K562 (cell line): ENCODE data around the gene AARSD1.

Experiments used
- CSDE1 ChIP-seq, 2 experiments: fragments of 450-650 bp; IDR thresholded peaks; 2 replicates each; pipeline ENCODE4 v1.6.1; 2016; ENCODE audit warnings: mild to moderate bottlenecking in 1 of 2
- CXXC5 ChIP-seq: fragments of 250-450 bp; sonication (Bioruptor Pico); IDR thresholded peaks from 2 replicates; pipeline ENCODE4 v1.8.0; 2022; ENCODE audit warnings: inconsistent platforms, mild to moderate bottlenecking, moderate library complexity
- EP300 ChIP-seq: IDR thresholded peaks from 2 replicates; pipeline ENCODE4 v1.6.1; 2012; ENCODE audit warnings: low read length, improper control_type of control experiment
- MXI1 ChIP-seq: IDR thresholded peaks from 2 replicates; pipeline ENCODE4 v1.6.1; 2011; ENCODE audit warnings: low read depth, mild to moderate bottlenecking, improper control_type of control experiment, low read length
- RCOR1 ChIP-seq, 2 experiments: IDR thresholded peaks; 2 replicates each; pipeline ENCODE4 v1.6.1; 2012; ENCODE audit warnings: low read depth in 2 of 2, low read length in 2 of 2, borderline replicate concordance in 1 of 2, improper control_type of control experiment in 1 of 2
- TAF15 ChIP-seq: fragments of 200-400 bp; formaldehyde crosslinking; IDR thresholded peaks from 2 replicates; pipeline ENCODE4 v1.6.1; 2017; ENCODE audit warnings: mild to moderate bottlenecking, low read depth, low read length, moderate library complexity
- TBP ChIP-seq: optimal IDR thresholded peaks from 2 replicates; pipeline ENCODE3; 2011; ENCODE audit warnings: low read depth, low read length, improper control_type of control experiment
- ZC3H11A ChIP-seq: IDR thresholded peaks from 2 replicates; pipeline ENCODE4 v1.6.1; 2012; ENCODE audit warnings: low read depth, low read length, improper control_type of control experiment
- TF ChIP-seq, protein P1 (sequence below), 3 experiments: IDR thresholded peaks in 2 of 3; conservative IDR thresholded peaks in 1 of 3; 2 replicates each; pipeline ENCODE4 v1.5.1; 2011 to 2012; ENCODE audit warnings: low read length in 3 of 3, mild to moderate bottlenecking in 3 of 3, control low read depth in 2 of 3, improper control_type of control experiment in 1 of 3, inconsistent platforms in 1 of 3, low read depth in 1 of 3, mixed read lengths in 1 of 3, moderate library complexity in 1 of 3; ENCODE audit not compliant: insufficient read depth in 2 of 3
- TF ChIP-seq, protein P2 (sequence below): fragments of 450-650 bp; formaldehyde crosslinking; IDR thresholded peaks from 2 replicates; pipeline ENCODE4 v1.4.0; 2022; ENCODE audit warnings: missing genetic modification characterization
- TF ChIP-seq, protein P3 (sequence below), 2 experiments: fragments of 200-800 bp in 1 of 2; sonication (Bioruptor generic) in 1 of 2; sonication (generic) in 1 of 2; formaldehyde crosslinking in 1 of 2; IDR thresholded peaks in 1 of 2; conservative IDR thresholded peaks in 1 of 2; 2 replicates each; pipeline versions ENCODE4 v1.5.0 to v1.6.1; 2016 to 2020; ENCODE audit warnings: missing compliant biosample characterization in 1 of 2, missing genetic modification characterization in 1 of 2, missing genetic modification reagents in 1 of 2
- TF ChIP-seq, protein P4 (sequence below): sonication (generic); formaldehyde crosslinking; IDR thresholded peaks from 2 replicates; pipeline ENCODE4 v1.9.0; 2022; ENCODE audit warnings: mild to moderate bottlenecking, missing genetic modification reagents

DNA sequence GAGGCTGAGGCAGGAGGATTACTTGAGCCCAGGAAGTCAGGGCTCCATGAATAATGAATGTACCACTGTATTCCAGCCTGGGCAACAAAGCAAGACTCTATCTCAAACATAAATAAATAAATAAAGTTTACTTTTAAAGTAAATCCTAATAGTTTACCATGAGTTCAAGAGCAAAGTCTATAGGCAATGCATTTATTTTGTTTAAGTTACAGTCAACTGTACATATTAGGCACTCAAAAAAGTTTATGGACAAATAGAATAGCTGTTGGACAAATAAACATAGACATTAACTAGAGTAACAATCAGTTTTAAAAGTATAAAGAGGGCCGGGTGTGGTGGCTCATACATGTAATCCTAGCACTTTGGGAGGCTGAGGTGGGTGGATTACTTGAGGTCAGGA is 3.7 kb upstream of the AARSD1 start:
- TF ChIP-seq TAF15 (no peak), EP300 (no peak), TBP (no peak), CXXC5 (CRISPR knock-in tag) (no peak), CSDE1 (IDR thresholded peaks at IDR 0.05) (no peak), RCOR1 (IDR thresholded peaks at IDR 0.05; ENCODE audit: borderline replicate concordance in 1 of 2, low read depth in 2 of 2, low read length in 2 of 2) (no peak), ZC3H11A (no peak), MXI1 (no peak)
- TF ChIP-seq, protein P1, sequence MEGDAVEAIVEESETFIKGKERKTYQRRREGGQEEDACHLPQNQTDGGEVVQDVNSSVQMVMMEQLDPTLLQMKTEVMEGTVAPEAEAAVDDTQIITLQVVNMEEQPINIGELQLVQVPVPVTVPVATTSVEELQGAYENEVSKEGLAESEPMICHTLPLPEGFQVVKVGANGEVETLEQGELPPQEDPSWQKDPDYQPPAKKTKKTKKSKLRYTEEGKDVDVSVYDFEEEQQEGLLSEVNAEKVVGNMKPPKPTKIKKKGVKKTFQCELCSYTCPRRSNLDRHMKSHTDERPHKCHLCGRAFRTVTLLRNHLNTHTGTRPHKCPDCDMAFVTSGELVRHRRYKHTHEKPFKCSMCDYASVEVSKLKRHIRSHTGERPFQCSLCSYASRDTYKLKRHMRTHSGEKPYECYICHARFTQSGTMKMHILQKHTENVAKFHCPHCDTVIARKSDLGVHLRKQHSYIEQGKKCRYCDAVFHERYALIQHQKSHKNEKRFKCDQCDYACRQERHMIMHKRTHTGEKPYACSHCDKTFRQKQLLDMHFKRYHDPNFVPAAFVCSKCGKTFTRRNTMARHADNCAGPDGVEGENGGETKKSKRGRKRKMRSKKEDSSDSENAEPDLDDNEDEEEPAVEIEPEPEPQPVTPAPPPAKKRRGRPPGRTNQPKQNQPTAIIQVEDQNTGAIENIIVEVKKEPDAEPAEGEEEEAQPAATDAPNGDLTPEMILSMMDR (IDR thresholded peaks at IDR 0.05 in 2 of 3, conservative IDR thresholded peaks at IDR 0.05 in 1 of 3; ENCODE audit: insufficient read depth in 2 of 3, low read depth in 1 of 3, low read length in 3 of 3): no peak
- TF ChIP-seq, protein P2, sequence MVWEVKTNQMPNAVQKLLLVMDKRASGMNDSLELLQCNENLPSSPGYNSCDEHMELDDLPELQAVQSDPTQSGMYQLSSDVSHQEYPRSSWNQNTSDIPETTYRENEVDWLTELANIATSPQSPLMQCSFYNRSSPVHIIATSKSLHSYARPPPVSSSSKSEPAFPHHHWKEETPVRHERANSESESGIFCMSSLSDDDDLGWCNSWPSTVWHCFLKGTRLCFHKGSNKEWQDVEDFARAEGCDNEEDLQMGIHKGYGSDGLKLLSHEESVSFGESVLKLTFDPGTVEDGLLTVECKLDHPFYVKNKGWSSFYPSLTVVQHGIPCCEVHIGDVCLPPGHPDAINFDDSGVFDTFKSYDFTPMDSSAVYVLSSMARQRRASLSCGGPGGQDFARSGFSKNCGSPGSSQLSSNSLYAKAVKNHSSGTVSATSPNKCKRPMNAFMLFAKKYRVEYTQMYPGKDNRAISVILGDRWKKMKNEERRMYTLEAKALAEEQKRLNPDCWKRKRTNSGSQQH (CRISPR knock-in tag): no peak
- TF ChIP-seq, protein P3, sequence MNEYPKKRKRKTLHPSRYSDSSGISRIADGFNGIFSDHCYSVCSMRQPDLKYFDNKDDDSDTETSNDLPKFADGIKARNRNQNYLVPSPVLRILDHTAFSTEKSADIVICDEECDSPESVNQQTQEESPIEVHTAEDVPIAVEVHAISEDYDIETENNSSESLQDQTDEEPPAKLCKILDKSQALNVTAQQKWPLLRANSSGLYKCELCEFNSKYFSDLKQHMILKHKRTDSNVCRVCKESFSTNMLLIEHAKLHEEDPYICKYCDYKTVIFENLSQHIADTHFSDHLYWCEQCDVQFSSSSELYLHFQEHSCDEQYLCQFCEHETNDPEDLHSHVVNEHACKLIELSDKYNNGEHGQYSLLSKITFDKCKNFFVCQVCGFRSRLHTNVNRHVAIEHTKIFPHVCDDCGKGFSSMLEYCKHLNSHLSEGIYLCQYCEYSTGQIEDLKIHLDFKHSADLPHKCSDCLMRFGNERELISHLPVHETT (CRISPR knock-in tag; conservative IDR thresholded peaks at IDR 0.05 in 1 of 2, IDR thresholded peaks at IDR 0.05 in 1 of 2): no peak
- TF ChIP-seq, protein P4, sequence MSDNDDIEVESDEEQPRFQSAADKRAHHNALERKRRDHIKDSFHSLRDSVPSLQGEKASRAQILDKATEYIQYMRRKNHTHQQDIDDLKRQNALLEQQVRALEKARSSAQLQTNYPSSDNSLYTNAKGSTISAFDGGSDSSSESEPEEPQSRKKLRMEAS: no peak
